ENCODE data around the gene RNF181.

GRCh38 chr2:85554980-85555612 lies 40.4 kb upstream of the RNF181 start:
- TF ChIP-seq EZH2 (IDR thresholded peaks at IDR 0.05) = no peak
- no peak for TF ChIP-seq POLR2AphosphoS5 (IDR thresholded peaks at IDR 0.05; ENCODE audit: borderline replicate concordance, low read depth, low read length)

All from SK-N-MC (cell line).